ENCODE measurements around the gene TTLL8.
"Not testable (repeated sequence)": the region's sequence is repeated elsewhere in the genome, so short reads cannot be mapped to it uniquely, and the experiment has no call there.

The TTLL8 gene

GRCh38 chr22:50058061-50058905 is at the start of gene TTLL8:
TTLL8 (minus strand) TSS chr22:50058298.
- DNase-seq: no peak

GRCh38 chr22:50107529-50107928 is 49.4 kb upstream of the TTLL8 start:
- DNase-seq: no peak

GRCh38 chr22:50105208-50106100 is 47.4 kb upstream of the TTLL8 start:
- DNase-seq: peak in 1 of 2 donors; percentile 5

GRCh38 chr22:50104141-50104544 is 46.0 kb upstream of the TTLL8 start:
- DNase-seq: no peak

- no peak for DNase-seq
Measured at GRCh38 chr22:50102946-50103345, 44.8 kb upstream of the TTLL8 start.

GRCh38 chr22:50101870-50102565 is 43.9 kb upstream of the TTLL8 start:
- no peak for DNase-seq

GRCh38 chr22:50098052-50098451 is 40.0 kb upstream of the TTLL8 start:
- DNase-seq: no peak

- no peak for DNase-seq
Measured at GRCh38 chr22:50092342-50092741, 34.2 kb upstream of the TTLL8 start.

- DNase-seq: no peak
Measured at GRCh38 chr22:50091092-50091768, 33.1 kb upstream of the TTLL8 start.

- DNase-seq: no peak
Measured at GRCh38 chr22:50090412-50090714, 32.3 kb upstream of the TTLL8 start.

- DNase-seq: peak; percentile 35 to 76
Measured at GRCh38 chr22:50089682-50090411, 31.7 kb upstream of the TTLL8 start, which contains the start of gene MOV10L1. MOV10L1 (plus strand) TSS chr22:50090006; CDS start chr22:50090089, 83 bp downstream.

GRCh38 chr22:50089231-50089630 is 31.1 kb upstream of the TTLL8 start:
- DNase-seq: no peak

GRCh38 chr22:50088096-50088495 is 30.0 kb upstream of the TTLL8 start:
- DNase-seq: no peak

- DNase-seq: no peak
Measured at GRCh38 chr22:50087646-50088045, 29.5 kb upstream of the TTLL8 start.

- not testable (repeated sequence) for DNase-seq
Measured at GRCh38 chr22:50086975-50087374, 28.9 kb upstream of the TTLL8 start.

GRCh38 chr22:50086526-50086925 is 28.4 kb upstream of the TTLL8 start:
- no peak for DNase-seq

- peak; percentile 11 to 15 for DNase-seq
Measured at GRCh38 chr22:50085211-50085972, 27.3 kb upstream of the TTLL8 start, which contains the start of gene MLC1. MLC1 (minus strand) TSS chr22:50085426; CDS start chr22:50084902, 524 bp downstream.

GRCh38 chr22:50084614-50085021 is 26.5 kb upstream of the TTLL8 start:
- DNase-seq: no peak

GRCh38 chr22:50084080-50084477 is 26.0 kb upstream of the TTLL8 start:
- DNase-seq: no peak

GRCh38 chr22:50083462-50084079 is 25.5 kb upstream of the TTLL8 start:
- DNase-seq: no peak
